ENCODE measurements around the gene OR52H1. TPM values are rescaled to one million over a fixed set of nuclear protein-coding genes. Genes with fewer than 3 reads are reported as not detected.

Gene OR52H1
- total RNA-seq, 1 donor from 2014 or later, result not detected

DNA sequence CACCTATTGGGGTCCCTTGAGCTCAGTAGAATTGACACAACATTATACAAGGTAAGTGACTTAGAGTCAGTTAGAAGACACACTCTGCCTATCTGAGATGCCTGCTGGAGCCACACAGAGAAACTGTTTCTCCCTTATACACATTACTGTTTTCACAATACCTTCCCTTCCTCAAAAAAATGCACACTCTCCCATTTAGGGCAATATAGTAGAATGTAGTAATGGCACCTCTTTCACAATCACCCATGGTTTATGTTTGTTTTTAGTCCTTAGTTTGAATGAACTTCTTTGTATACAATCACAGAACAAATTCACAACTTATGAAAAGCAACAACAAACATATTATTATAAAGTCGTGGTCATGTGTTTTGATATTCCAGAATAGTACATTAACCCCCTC, 14.3 kb downstream of the OR52H1 start:
- H3K4me1 ChIP-seq, result peaks cover 3% of the 10 kb centered on the region
- DNase-seq, result no peak
- intact Hi-C loops (cut with micrococcal nuclease), result no loop called here
- H3K36me3 ChIP-seq, result no peaks in the 10 kb centered on the region
- H3K4me3 ChIP-seq, result no peak overlapping the region
- H3K27ac ChIP-seq (replicated peaks), result no peak overlapping the region
- TF ChIP-seq, protein P1, sequence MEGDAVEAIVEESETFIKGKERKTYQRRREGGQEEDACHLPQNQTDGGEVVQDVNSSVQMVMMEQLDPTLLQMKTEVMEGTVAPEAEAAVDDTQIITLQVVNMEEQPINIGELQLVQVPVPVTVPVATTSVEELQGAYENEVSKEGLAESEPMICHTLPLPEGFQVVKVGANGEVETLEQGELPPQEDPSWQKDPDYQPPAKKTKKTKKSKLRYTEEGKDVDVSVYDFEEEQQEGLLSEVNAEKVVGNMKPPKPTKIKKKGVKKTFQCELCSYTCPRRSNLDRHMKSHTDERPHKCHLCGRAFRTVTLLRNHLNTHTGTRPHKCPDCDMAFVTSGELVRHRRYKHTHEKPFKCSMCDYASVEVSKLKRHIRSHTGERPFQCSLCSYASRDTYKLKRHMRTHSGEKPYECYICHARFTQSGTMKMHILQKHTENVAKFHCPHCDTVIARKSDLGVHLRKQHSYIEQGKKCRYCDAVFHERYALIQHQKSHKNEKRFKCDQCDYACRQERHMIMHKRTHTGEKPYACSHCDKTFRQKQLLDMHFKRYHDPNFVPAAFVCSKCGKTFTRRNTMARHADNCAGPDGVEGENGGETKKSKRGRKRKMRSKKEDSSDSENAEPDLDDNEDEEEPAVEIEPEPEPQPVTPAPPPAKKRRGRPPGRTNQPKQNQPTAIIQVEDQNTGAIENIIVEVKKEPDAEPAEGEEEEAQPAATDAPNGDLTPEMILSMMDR (IDR thresholded peaks at IDR 0.05; ENCODE audit: borderline replicate concordance), result no peak
- H3K27me3 ChIP-seq (ENCODE audit: low read depth), result no peaks in the 10 kb centered on the region
- H3K9me3 ChIP-seq (replicated peaks), result peaks cover 6% of the 10 kb centered on the region

GRCh38 chr11:5531053-5531831, 17.1 kb downstream of the OR52H1 start:
- peaks cover 7% of the 10 kb centered on the region for H3K4me1 ChIP-seq
- H3K36me3 ChIP-seq, result no peaks in the 10 kb centered on the region
- H3K4me3 ChIP-seq, result no peak overlapping the region
- intact Hi-C loops (cut with micrococcal nuclease), result no loop called here
- no peak overlapping the region for H3K27ac ChIP-seq (replicated peaks)
- no peaks in the 10 kb centered on the region for H3K27me3 ChIP-seq (ENCODE audit: low read depth)
- H3K9me3 ChIP-seq (replicated peaks), result peaks cover under 1% of the 10 kb centered on the region
- TF ChIP-seq, protein P1 (IDR thresholded peaks at IDR 0.05; ENCODE audit: borderline replicate concordance), result no peak
- DNase-seq, result no peak

GRCh38 chr11:5528495-5528894, 19.8 kb downstream of the OR52H1 start:
- peak overlapping the region; percentile 60 for H3K27ac ChIP-seq (replicated peaks)
- H3K9me3 ChIP-seq (replicated peaks), result no peaks in the 10 kb centered on the region
- H3K27me3 ChIP-seq (ENCODE audit: low read depth), result no peaks in the 10 kb centered on the region
- peaks cover 7% of the 10 kb centered on the region for H3K4me1 ChIP-seq
- DNase-seq, result no peak
- intact Hi-C loops (cut with micrococcal nuclease), result no loop called here
- no peak overlapping the region for H3K4me3 ChIP-seq
- TF ChIP-seq, protein P1 (IDR thresholded peaks at IDR 0.05; ENCODE audit: borderline replicate concordance), result no peak
- no peaks in the 10 kb centered on the region for H3K36me3 ChIP-seq

DNA sequence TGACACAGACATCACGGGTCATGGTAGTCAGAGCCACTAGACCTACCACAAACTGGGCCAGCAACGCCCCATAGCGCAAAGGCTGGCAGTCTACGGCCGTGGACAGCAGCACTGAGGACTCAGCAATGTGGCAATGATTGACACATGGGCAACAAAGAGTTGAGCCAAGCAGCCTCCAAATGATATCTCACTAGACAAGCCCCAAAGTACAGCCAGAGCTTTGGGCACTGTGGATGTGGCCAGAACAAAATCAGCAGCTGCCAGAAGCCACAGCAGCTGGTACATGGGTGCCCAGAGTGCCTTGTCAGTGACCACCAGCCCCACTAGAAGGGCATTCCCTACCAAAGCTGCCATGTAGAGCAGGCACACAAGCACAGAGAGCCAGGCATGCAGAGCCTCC, 20.6 kb downstream of the OR52H1 start:
- Histone ChIP-seq H3K36me3 (no peaks in the 10 kb centered on the region), H3K27me3 (ENCODE audit: low read depth) (no peaks in the 10 kb centered on the region), H3K9me3 (replicated peaks) (no peaks in the 10 kb centered on the region), H3K4me1 (peaks cover 7% of the 10 kb centered on the region), H3K4me3 (no peak overlapping the region), H3K27ac (replicated peaks) (no peak overlapping the region)
- TF ChIP-seq, protein P1 (IDR thresholded peaks at IDR 0.05; ENCODE audit: borderline replicate concordance), result no peak
- intact Hi-C loops (cut with micrococcal nuclease), result no loop called here
- no peak for DNase-seq

DNA sequence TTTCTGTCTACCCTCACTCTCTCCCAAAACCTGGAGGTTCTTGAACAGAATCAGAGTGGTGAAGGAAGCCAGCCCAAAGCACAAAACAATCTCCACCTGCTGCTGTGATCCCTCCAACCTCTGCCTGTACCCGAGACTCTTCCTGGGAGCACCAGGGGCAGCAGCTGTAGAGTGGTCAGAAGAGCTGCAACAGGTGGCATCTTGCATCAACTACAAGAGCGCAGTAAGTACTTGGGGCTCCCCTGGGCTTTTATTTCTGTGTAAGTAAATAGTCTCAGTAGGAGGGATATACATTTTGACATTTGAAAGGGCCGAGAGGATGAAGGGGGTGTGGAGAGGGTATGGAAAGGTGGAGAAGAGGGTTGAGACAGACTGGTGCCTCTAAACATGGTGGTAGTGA, 23.6 kb downstream of the OR52H1 start:
- intact Hi-C loops (cut with micrococcal nuclease), result no loop called here
- Histone ChIP-seq H3K4me1 (peaks cover 7% of the 10 kb centered on the region), H3K4me3 (no peak overlapping the region), H3K9me3 (replicated peaks) (no peaks in the 10 kb centered on the region), H3K27ac (replicated peaks) (no peak overlapping the region), H3K36me3 (no peaks in the 10 kb centered on the region), H3K27me3 (ENCODE audit: low read depth) (no peaks in the 10 kb centered on the region)
- no peak for DNase-seq
- TF ChIP-seq, protein P1 (IDR thresholded peaks at IDR 0.05; ENCODE audit: borderline replicate concordance), result no peak
